Epithelial cell of esophagus (primary cell): ENCODE results near the gene CRABP1.

Experiments used
- DNase-seq: peaks from one replicate; pipeline ENCODE4 v3.0.0; 2010; ENCODE audit warnings: low read depth
- H3K4me3 ChIP-seq: 2 replicates; pipeline ENCODE4 v1.5.1; 2011; ENCODE audit warnings: mild to moderate bottlenecking, low read length, control low read depth
- CTCF ChIP-seq: IDR thresholded peaks from 2 replicates; pipeline ENCODE4 v1.5.1; 2011; ENCODE audit warnings: low read depth, mild to moderate bottlenecking, low read length, control low read depth, inconsistent platforms; ENCODE audit not compliant: insufficient read depth; ENCODE audit errors: missing control alignments

CRABP1 gene

GRCh38 chr15:78316283-78317083, 23.7 kb upstream of the CRABP1 start:
- DNase-seq = peak; percentile 34
- no peak overlapping the region for H3K4me3 ChIP-seq
- no peak for TF ChIP-seq CTCF

DNA sequence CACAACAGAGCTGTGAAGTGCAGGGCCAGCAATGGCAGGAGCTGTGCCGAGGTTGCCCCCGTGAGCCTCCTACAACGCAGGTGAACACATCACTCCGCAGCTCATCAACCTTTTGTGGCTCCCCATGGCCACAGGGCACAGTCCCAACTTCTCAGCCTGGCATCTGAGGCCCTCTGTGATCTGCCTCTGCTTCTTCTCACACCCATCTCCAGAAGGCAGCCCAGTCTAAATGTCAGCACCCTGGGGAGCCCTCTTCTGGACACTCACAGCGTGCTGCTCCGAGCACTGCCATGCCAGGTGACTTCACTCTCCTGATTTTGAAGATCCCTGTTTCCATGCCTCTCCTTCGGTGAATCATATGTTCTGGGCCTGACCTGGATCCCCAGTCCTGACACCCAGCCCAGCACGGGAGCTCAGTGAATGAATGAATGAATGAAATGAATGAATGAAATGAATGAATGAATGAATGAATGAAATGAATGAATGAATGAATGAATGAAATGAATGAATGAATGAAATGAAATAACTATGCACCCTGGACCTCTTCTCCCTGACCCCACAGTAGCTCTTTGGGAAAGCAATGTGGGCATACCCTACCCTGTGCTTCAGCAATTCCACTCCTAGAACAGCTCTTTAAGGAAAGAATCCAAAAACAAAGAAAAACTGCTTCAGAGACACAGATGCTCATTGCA, 22.9 kb upstream of the CRABP1 start:
- DNase-seq = peak; percentile 30
- H3K4me3 ChIP-seq = no peak overlapping the region

DNA sequence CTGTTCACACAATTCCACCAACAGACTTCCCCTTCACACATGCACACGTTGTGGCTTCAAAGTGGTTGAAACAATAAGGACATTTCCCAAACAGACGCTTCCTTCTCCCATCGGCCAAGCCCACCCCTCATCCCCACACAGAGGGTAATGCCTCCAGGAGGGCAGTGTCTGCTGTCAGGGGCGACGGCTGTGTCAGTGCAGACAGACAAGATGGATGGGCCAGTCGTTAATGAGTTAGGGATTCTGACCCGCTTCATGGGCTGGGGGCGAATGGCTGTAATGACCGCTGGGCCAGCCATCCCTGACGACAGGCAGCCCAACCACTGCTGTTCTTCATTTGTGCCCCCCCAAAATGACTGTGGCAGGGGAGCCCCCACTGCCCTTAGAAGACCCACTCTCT, 20.6 kb upstream of the CRABP1 start:
- no peak overlapping the region for H3K4me3 ChIP-seq
- no peak for DNase-seq
- TF ChIP-seq CTCF = no peak

More for the DNA sequence above, 22.9 kb upstream of the CRABP1 start:
- TF ChIP-seq CTCF = no peak

GRCh38 chr15:78320183-78320582, 20.0 kb upstream of the CRABP1 start:
- DNase-seq = no peak
- H3K4me3 ChIP-seq = no peak overlapping the region
- no peak for TF ChIP-seq CTCF

- no peak overlapping the region for H3K4me3 ChIP-seq
- DNase-seq = no peak
- no peak for TF ChIP-seq CTCF
Observed at GRCh38 chr15:78321041-78321570, 19.0 kb upstream of the CRABP1 start.

GRCh38 chr15:78321786-78322185, 18.4 kb upstream of the CRABP1 start:
- H3K4me3 ChIP-seq = no peak overlapping the region
- no peak for DNase-seq
- TF ChIP-seq CTCF = no peak

- peak; percentile 83 for DNase-seq
- H3K4me3 ChIP-seq = no peak overlapping the region
- TF ChIP-seq CTCF = no peak
Observed at GRCh38 chr15:78322243-78322642, 17.9 kb upstream of the CRABP1 start.
